Sigmoid colon (tissue), 7 donors: ENCODE data around the gene PPM1M. TPM values are rescaled to one million over a fixed set of nuclear protein-coding genes. Genes with fewer than 3 reads are reported as not detected.

Experiments used
- DNase-seq: peaks from one replicate; pipeline ENCODE4 v3.0.0-alpha.2; 2019
- H3K27ac ChIP-seq, 4 donors: fragments of 200-600 bp; sonication (generic); one replicate each; pipeline ENCODE4 v1.5.1; 2016 to 2019; ENCODE audit warnings: mild to moderate bottlenecking in 1 of 4
- H3K27me3 ChIP-seq, 3 donors: fragments of 200-600 bp; sonication (generic); one replicate each; pipeline ENCODE4 v1.5.1; 2019; ENCODE audit warnings: mild to moderate bottlenecking in 1 of 3
- H3K36me3 ChIP-seq, 4 donors: fragments of 200-600 bp; sonication (generic); one replicate each; pipeline ENCODE4 v1.5.1; 2016 to 2019
- H3K4me1 ChIP-seq, 4 donors: fragments of 200-600 bp; sonication (generic); one replicate each; pipeline ENCODE4 v1.5.1; 2017 to 2019
- H3K4me3 ChIP-seq, 4 donors: fragments of 200-600 bp; sonication (generic); one replicate each; pipeline ENCODE4 v1.5.1; 2017 to 2019; ENCODE audit warnings: mild to moderate bottlenecking in 2 of 4, moderate library complexity in 1 of 4
- H3K9me3 ChIP-seq, 4 donors: fragments of 200-600 bp in 3 of 4; sonication (generic) in 3 of 4; one replicate each; pipeline versions ENCODE4 v1.5.1 to v1.6.1; 2013 to 2019
- EP300 ChIP-seq, 4 donors: sonication (generic); formaldehyde crosslinking; IDR thresholded peaks; one replicate each; pipeline ENCODE4 v1.6.1; 2017; ENCODE audit warnings: antibody characterized with exemption in 4 of 4
- POLR2A ChIP-seq, 2 donors: fragments of 450-650 bp; IDR thresholded peaks; one replicate each; pipeline ENCODE4 v1.6.1; 2016; ENCODE audit warnings: antibody characterized with exemption in 2 of 2, mild to moderate bottlenecking in 2 of 2, moderate library complexity in 2 of 2
- POLR2AphosphoS5 ChIP-seq, 4 donors: sonication (generic); formaldehyde crosslinking; IDR thresholded peaks; one replicate each; pipeline ENCODE4 v1.6.1; 2017; ENCODE audit warnings: antibody characterized with exemption in 4 of 4
- WGBS, 2 donors: extraction: QIAGEN DNeasy Blood & Tissue Kit; methylation state at CpG; one replicate each; pipeline ENCODE4 v1.1.7; 2013; 5-methylcytosine and 5-hydroxymethylcytosine counted together
- intact Hi-C: fragments of 100-400 bp; cut with DNase I; formaldehyde crosslinking; loops from one replicate; pipeline ENCODE4 v1.15.1; 2023
- polyA plus RNA-seq, 3 donors: library from polyadenylated mRNA; stranded (reverse); fragments of 200-250 nt; gene quantifications; one replicate each; pipeline ENCODE4 v1.2.3, GENCODE V29; 2013
- total RNA-seq, 4 donors: library from RNA; depleted of rRNA; stranded (reverse); fragments of >200 nt; gene quantifications; one replicate each; pipeline ENCODE4 v1.1.0, GENCODE V29; 2016
- TF ChIP-seq, protein P1 (sequence below), 4 experiments: fragments of 450-650 bp in 3 of 4; fragments of 200-600 bp in 1 of 4; IDR thresholded peaks; one replicate each; pipeline ENCODE4 v1.5.1; 2016 to 2019; ENCODE audit warnings: antibody characterized with exemption in 4 of 4, mild to moderate bottlenecking in 3 of 4, moderate library complexity in 2 of 4
- donor health status: healthy with polysubstance abuse.
- donor health status: Bipolar disorder and iron deficiency.
- donor health status: healthy.

The PPM1M gene
- total and polyA plus RNA-seq, 7 donors, result 5.8 to 28.2 (median 21.7) TPM

GRCh38 chr3:52228266-52228665 is 17.3 kb upstream of the PPM1M start:
- Histone ChIP-seq H3K4me3 (no peak overlapping the region), H3K4me1 (peaks cover 0 to 18% (median 13%) of the 10 kb centered on the region in 4 donors), H3K27ac (no peak overlapping the region), H3K36me3 (peaks cover 26 to 58% (median 38%) of the 10 kb centered on the region in 4 donors), H3K27me3 (no peaks in the 10 kb centered on the region), H3K9me3 (no peaks in the 10 kb centered on the region)
- intact Hi-C loops, result no loop called here
- no peak for DNase-seq
- WGBS, 2 donors, result 85 to 88% methylated on average over 10 of the region's 10 CpGs
- TF ChIP-seq, protein P1, sequence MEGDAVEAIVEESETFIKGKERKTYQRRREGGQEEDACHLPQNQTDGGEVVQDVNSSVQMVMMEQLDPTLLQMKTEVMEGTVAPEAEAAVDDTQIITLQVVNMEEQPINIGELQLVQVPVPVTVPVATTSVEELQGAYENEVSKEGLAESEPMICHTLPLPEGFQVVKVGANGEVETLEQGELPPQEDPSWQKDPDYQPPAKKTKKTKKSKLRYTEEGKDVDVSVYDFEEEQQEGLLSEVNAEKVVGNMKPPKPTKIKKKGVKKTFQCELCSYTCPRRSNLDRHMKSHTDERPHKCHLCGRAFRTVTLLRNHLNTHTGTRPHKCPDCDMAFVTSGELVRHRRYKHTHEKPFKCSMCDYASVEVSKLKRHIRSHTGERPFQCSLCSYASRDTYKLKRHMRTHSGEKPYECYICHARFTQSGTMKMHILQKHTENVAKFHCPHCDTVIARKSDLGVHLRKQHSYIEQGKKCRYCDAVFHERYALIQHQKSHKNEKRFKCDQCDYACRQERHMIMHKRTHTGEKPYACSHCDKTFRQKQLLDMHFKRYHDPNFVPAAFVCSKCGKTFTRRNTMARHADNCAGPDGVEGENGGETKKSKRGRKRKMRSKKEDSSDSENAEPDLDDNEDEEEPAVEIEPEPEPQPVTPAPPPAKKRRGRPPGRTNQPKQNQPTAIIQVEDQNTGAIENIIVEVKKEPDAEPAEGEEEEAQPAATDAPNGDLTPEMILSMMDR (IDR thresholded peaks at IDR 0.05), result no peak
- TF ChIP-seq POLR2A (IDR thresholded peaks at IDR 0.05), result no peak
- TF ChIP-seq POLR2AphosphoS5 (IDR thresholded peaks at IDR 0.05), result no peak
- TF ChIP-seq EP300 (IDR thresholded peaks at IDR 0.05), result no peak

- H3K27me3 ChIP-seq, result no peaks in the 10 kb centered on the region
- peaks cover 26 to 63% (median 38%) of the 10 kb centered on the region in 4 donors for H3K36me3 ChIP-seq
- no peaks in the 10 kb centered on the region for H3K9me3 ChIP-seq
- no peak overlapping the region for H3K27ac ChIP-seq
- peaks cover 0 to 22% (median 13%) of the 10 kb centered on the region in 4 donors for H3K4me1 ChIP-seq
- no peak overlapping the region for H3K4me3 ChIP-seq
- DNase-seq, result no peak
- intact Hi-C loops, result no loop called here
- TF ChIP-seq POLR2AphosphoS5 (IDR thresholded peaks at IDR 0.05) (no peak), POLR2A (IDR thresholded peaks at IDR 0.05) (no peak), EP300 (IDR thresholded peaks at IDR 0.05) (no peak)
- TF ChIP-seq, protein P1 (IDR thresholded peaks at IDR 0.05), result no peak
- WGBS, 2 donors, result 93 to 95% methylated on average over 21 of the region's 21 CpGs
Measured at GRCh38 chr3:52228751-52229291, 16.7 kb upstream of the PPM1M start.

DNA sequence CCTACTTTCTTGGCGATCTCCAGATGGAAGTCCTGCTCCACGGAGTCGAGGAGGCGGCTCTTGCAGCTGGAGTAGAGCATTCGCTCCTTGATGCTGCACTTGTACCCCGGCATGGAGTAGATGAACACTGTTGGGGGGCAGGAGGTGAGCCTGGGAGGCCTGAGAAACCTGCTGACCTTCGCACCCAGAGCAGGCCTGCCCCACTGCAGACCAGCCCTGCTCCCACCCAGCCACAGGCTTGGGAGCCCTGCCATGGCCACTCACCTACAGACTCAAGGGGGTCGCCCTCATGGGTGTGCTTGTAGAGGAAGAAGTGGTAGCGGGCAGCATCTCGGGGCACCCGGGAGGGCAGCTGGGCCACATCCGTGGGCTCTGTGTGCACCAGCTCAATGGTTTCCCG is 15.9 kb upstream of the PPM1M start:
- H3K27me3 ChIP-seq, result no peaks in the 10 kb centered on the region
- H3K4me3 ChIP-seq, result no peak overlapping the region
- peaks cover 26 to 72% (median 40%) of the 10 kb centered on the region in 4 donors for H3K36me3 ChIP-seq
- intact Hi-C loops, result no loop called here
- TF ChIP-seq, protein P1 (IDR thresholded peaks at IDR 0.05), result no peak
- TF ChIP-seq POLR2A (IDR thresholded peaks at IDR 0.05) (no peak), POLR2AphosphoS5 (IDR thresholded peaks at IDR 0.05) (no peak), EP300 (IDR thresholded peaks at IDR 0.05) (no peak)
- 96 to 97% methylated on average over 13 of the region's 13 CpGs for WGBS, 2 donors
- DNase-seq, result no peak
- H3K27ac ChIP-seq, result no peak overlapping the region
- H3K9me3 ChIP-seq, result no peaks in the 10 kb centered on the region
- peaks cover 0 to 30% (median 17%) of the 10 kb centered on the region in 4 donors for H3K4me1 ChIP-seq

DNA sequence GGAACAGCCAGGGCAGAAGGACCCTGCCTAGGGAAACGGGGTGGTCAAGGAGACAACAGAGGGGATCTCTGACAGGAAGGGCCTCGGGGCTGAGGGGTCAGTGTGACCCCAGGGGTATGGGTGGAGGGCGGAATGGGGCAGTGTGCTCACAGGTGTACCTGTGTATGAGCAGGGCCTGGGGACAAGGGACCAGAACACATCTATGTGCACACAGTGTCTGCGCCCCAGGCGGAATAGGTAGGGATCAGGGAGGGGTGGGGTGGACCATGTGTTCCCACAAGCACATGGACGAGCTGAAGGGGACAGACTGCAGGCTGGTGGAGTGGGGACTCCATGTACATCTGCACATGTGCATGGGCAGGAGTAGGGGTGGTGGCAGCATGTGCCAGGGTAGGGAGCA is 15.1 kb upstream of the PPM1M start:
- H3K27me3 ChIP-seq, result no peaks in the 10 kb centered on the region
- 94 to 95% methylated on average over 6 of the region's 6 CpGs for WGBS, 2 donors
- peaks cover 0 to 38% (median 23%) of the 10 kb centered on the region in 4 donors for H3K4me1 ChIP-seq
- no peaks in the 10 kb centered on the region for H3K9me3 ChIP-seq
- no peak for TF ChIP-seq EP300 (IDR thresholded peaks at IDR 0.05)
- TF ChIP-seq, protein P1 (IDR thresholded peaks at IDR 0.05), result no peak
- TF ChIP-seq POLR2A (IDR thresholded peaks at IDR 0.05), result no peak
- TF ChIP-seq POLR2AphosphoS5 (IDR thresholded peaks at IDR 0.05), result no peak
- H3K4me3 ChIP-seq, result no peak overlapping the region
- no peak for DNase-seq
- H3K27ac ChIP-seq, result no peak overlapping the region
- intact Hi-C loops, result no loop called here
- H3K36me3 ChIP-seq, result peaks cover 26 to 74% (median 42%) of the 10 kb centered on the region in 4 donors
